WTC11 (cell line): Measurements from ENCODE around the gene TIGIT. TPM values are rescaled to one million over a fixed set of nuclear protein-coding genes. Genes with fewer than 3 reads are reported as not detected.

Experiments used
- ATAC-seq: fragments of 200-7000 bp; cut with Tn5 transposase; 2 replicates; pipeline ENCODE4 v1.10.0; 2021; ENCODE audit warnings: mild to moderate bottlenecking, moderate library complexity
- CTCF ChIA-PET: fragments of 300-600 bp; sonication (Branson Sonifier 250); formaldehyde crosslinking; loops from one replicate; lab custom pipeline; 2021; ENCODE audit warnings: antibody characterized with exemption; lab: Charles Lee
- POLR2A ChIA-PET: fragments of 350-600 bp; sonication (Branson Sonifier 250); formaldehyde crosslinking; loops from one replicate; lab custom pipeline; 2021; ENCODE audit warnings: antibody characterized with exemption; lab: Charles Lee
- DNase-seq: peaks from one replicate; pipeline ENCODE4 v3.0.0; 2021; ENCODE audit warnings: low spot score
- H3K27ac Mint-ChIP-seq: 2 replicates; pipeline ENCODE4 v1.8.0; 2021; ENCODE audit warnings: mixed read lengths
- H3K27me3 Mint-ChIP-seq: 2 replicates; pipeline ENCODE4 v1.8.0; 2021; ENCODE audit warnings: low read depth, mild to moderate bottlenecking, moderate library complexity, mixed read lengths
- H3K36me3 Mint-ChIP-seq: 2 replicates; pipeline ENCODE4 v1.8.0; 2021; ENCODE audit warnings: mixed read lengths
- H3K4me1 Mint-ChIP-seq: 2 replicates; pipeline ENCODE4 v1.8.0; 2022; ENCODE audit warnings: mixed read lengths
- H3K4me3 Mint-ChIP-seq: 2 replicates; pipeline ENCODE4 v1.8.0; 2021; ENCODE audit warnings: mild to moderate bottlenecking, moderate library complexity, mixed read lengths
- H3K9me3 Mint-ChIP-seq: 2 replicates; pipeline ENCODE4 v1.8.0; 2021; ENCODE audit warnings: mixed read lengths
- AFF4 ChIP-seq: sonication (generic); formaldehyde crosslinking; IDR thresholded peaks from 2 replicates; pipeline ENCODE4 v1.8.1; 2023; ENCODE audit warnings: mild to moderate bottlenecking, missing genetic modification reagents, borderline replicate concordance
- ATF6 ChIP-seq: sonication (generic); formaldehyde crosslinking; IDR thresholded peaks from 2 replicates; pipeline ENCODE4 v1.8.1; 2023; ENCODE audit warnings: mild to moderate bottlenecking, missing genetic modification reagents
- CREB1 ChIP-seq: sonication (generic); formaldehyde crosslinking; IDR thresholded peaks from 2 replicates; pipeline ENCODE4 v1.8.0; 2023; ENCODE audit warnings: mild to moderate bottlenecking, missing genetic modification reagents
- EMX1 ChIP-seq: fragments of 250-450 bp; sonication (Bioruptor Pico); IDR thresholded peaks from 2 replicates; pipeline ENCODE4 v1.8.0; 2021; ENCODE audit warnings: mild to moderate bottlenecking
- ERG ChIP-seq: fragments of 250-450 bp; sonication (Bioruptor Pico); IDR thresholded peaks from 2 replicates; pipeline ENCODE4 v1.8.0; 2021; ENCODE audit warnings: mild to moderate bottlenecking
- ESRRA ChIP-seq: sonication (generic); formaldehyde crosslinking; IDR thresholded peaks from 2 replicates; pipeline ENCODE4 v1.8.1; 2022; ENCODE audit warnings: mild to moderate bottlenecking, missing genetic modification reagents, borderline replicate concordance
- ETV6 ChIP-seq: sonication (generic); formaldehyde crosslinking; IDR thresholded peaks from 2 replicates; pipeline ENCODE4 v1.8.1; 2022; ENCODE audit warnings: mild to moderate bottlenecking, missing genetic modification reagents
- HMGA2 ChIP-seq: fragments of 250-450 bp; sonication (Bioruptor Pico); IDR thresholded peaks from 2 replicates; pipeline ENCODE4 v1.4.0; 2021; ENCODE audit warnings: mild to moderate bottlenecking, moderate library complexity
- HMGXB4 ChIP-seq: sonication (generic); formaldehyde crosslinking; IDR thresholded peaks from 2 replicates; pipeline ENCODE4 v1.8.1; 2023; ENCODE audit warnings: mild to moderate bottlenecking, moderate library complexity, missing genetic modification reagents
- JAZF1 ChIP-seq: fragments of 250-450 bp; sonication (Bioruptor Pico); IDR thresholded peaks from 2 replicates; pipeline ENCODE4 v1.9.0; 2021; ENCODE audit warnings: moderate library complexity, mild to moderate bottlenecking, inconsistent platforms
- NR1H2 ChIP-seq: sonication (generic); formaldehyde crosslinking; IDR thresholded peaks from 2 replicates; pipeline ENCODE4 v1.9.0; 2021; ENCODE audit warnings: mild to moderate bottlenecking, moderate library complexity, missing genetic modification reagents
- NR3C1 ChIP-seq: sonication (generic); formaldehyde crosslinking; conservative IDR thresholded peaks from 2 replicates; pipeline ENCODE4 v1.8.1; 2023; ENCODE audit warnings: low read depth, mild to moderate bottlenecking, missing genetic modification reagents
- RORB ChIP-seq: fragments of 250-450 bp; sonication (Bioruptor Pico); IDR thresholded peaks from 2 replicates; pipeline ENCODE4 v1.9.0; 2021; ENCODE audit warnings: mild to moderate bottlenecking
- STAT6 ChIP-seq: sonication (generic); formaldehyde crosslinking; conservative IDR thresholded peaks from 2 replicates; pipeline ENCODE4 v1.8.1; 2023; ENCODE audit warnings: mild to moderate bottlenecking, low read depth, missing genetic modification reagents, moderate library complexity
- TEAD4 ChIP-seq: sonication (generic); formaldehyde crosslinking; IDR thresholded peaks from 2 replicates; pipeline ENCODE4 v1.8.0; 2022; ENCODE audit warnings: mild to moderate bottlenecking, missing genetic modification reagents
- USF2 ChIP-seq: sonication (generic); formaldehyde crosslinking; IDR thresholded peaks from 2 replicates; pipeline ENCODE4 v1.8.1; 2023; ENCODE audit warnings: mild to moderate bottlenecking, missing genetic modification reagents, moderate library complexity
- ZNF138 ChIP-seq: sonication (generic); formaldehyde crosslinking; conservative IDR thresholded peaks from 2 replicates; pipeline ENCODE4 v1.8.1; 2022; ENCODE audit warnings: mild to moderate bottlenecking, moderate library complexity, missing genetic modification reagents
- ZNF281 ChIP-seq: sonication (generic); formaldehyde crosslinking; IDR thresholded peaks from 2 replicates; pipeline ENCODE4 v1.8.0; 2023; ENCODE audit warnings: mild to moderate bottlenecking, missing genetic modification reagents
- ZNF396 ChIP-seq: fragments of 250-450 bp; sonication (Bioruptor Pico); IDR thresholded peaks from 2 replicates; pipeline ENCODE4 v1.8.0; 2021; ENCODE audit warnings: mild to moderate bottlenecking, moderate library complexity, borderline replicate concordance
- ZNF416 ChIP-seq: fragments of 250-450 bp; sonication (Bioruptor Pico); IDR thresholded peaks from 2 replicates; pipeline ENCODE4 v1.9.0; 2021; ENCODE audit warnings: mild to moderate bottlenecking, inconsistent platforms
- total RNA-seq: library from RNA; stranded (reverse); gene quantifications from 3 replicates; pipeline ENCODE4 v1.2.3, GENCODE V29; 2021

Gene TIGIT
- total RNA-seq, 1 experiment from 2014 or later: 0.04 TPM

GRCh38 chr3:114310695-114311094 lies 16.9 kb downstream of the TIGIT start (continued):
- no peak for TF ChIP-seq ERG
- no peak for TF ChIP-seq ATF6
- TF ChIP-seq ZNF416 (CRISPR knock-in tag): no peak
- no peak for TF ChIP-seq HMGXB4 (CRISPR knock-in tag)
- TF ChIP-seq HMGA2: no peak
- TF ChIP-seq EMX1 (CRISPR knock-in tag): no peak
- TF ChIP-seq ESRRA (CRISPR knock-in tag): no peak
- TF ChIP-seq CREB1 (CRISPR knock-in tag): no peak
- no peak for TF ChIP-seq ZNF396 (CRISPR knock-in tag)
- TF ChIP-seq NR3C1 (CRISPR knock-in tag): no peak
- no peak for TF ChIP-seq RORB (CRISPR knock-in tag)
- TF ChIP-seq, all 79 proteins: peak for 0

- ChIA-PET POLR2A (no interaction called here), CTCF (no interaction called here)
- ATAC-seq: no peak
- TF ChIP-seq AFF4 (CRISPR knock-in tag) (no peak), ETV6 (CRISPR knock-in tag) (no peak), ZNF138 (CRISPR knock-in tag) (no peak), TEAD4 (CRISPR knock-in tag) (no peak), NR1H2 (no peak), JAZF1 (no peak), ZNF281 (CRISPR knock-in tag) (no peak), STAT6 (CRISPR knock-in tag) (no peak), HMGXB4 (CRISPR knock-in tag) (no peak), USF2 (CRISPR knock-in tag) (no peak)
These were observed 19.6 kb downstream of the TIGIT start for GRCh38 chr3:114313426-114313825.

More at GRCh38 chr3:114313426-114313825, 19.6 kb downstream of the TIGIT start:
- no peak for DNase-seq
- peaks cover 10% of the 10 kb centered on the region for H3K4me1 Mint-ChIP-seq
- no peaks in the 10 kb centered on the region for H3K36me3 Mint-ChIP-seq
- H3K9me3 Mint-ChIP-seq: no peaks in the 10 kb centered on the region
- no peaks in the 10 kb centered on the region; the same call in 1 of the 2 replicates for H3K27me3 Mint-ChIP-seq
- H3K4me3 Mint-ChIP-seq: no peak overlapping the region
- no peak overlapping the region for H3K27ac Mint-ChIP-seq
